ENCODE results near the gene DNTT. TPM values are rescaled to one million over a fixed set of nuclear protein-coding genes. Genes with fewer than 3 reads are reported as not detected.

The DNTT gene
- total and polyA plus RNA-seq, 2 experiments from 2014 or later, result not detected

DNA sequence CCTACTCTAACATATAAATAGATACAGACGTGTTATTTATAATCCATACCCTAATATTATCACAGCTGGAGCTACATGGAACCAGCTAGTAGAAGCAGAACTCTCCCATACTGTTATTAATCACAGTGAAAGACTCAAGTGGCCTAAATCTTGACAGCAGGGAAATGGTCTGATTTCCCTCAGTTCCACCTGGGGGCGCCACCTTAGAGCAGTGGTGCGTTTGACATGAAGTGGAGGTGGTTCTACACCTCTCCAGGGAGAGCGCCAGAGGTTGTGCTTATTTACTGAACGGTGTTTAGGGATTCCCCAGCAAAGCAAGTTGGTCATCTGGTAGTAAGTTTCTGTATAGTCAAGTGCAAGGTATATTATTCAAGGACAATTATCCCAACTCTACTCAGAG lies 17.6 kb downstream of the DNTT start:
- Histone ChIP-seq H3K27ac (ENCODE audit: low read depth) (no peak overlapping the region), H3K4me1 (ENCODE audit: insufficient read depth) (peaks cover 15% of the 10 kb centered on the region), H3K79me2 (replicated peaks; ENCODE audit: insufficient read depth) (no peaks in the 10 kb centered on the region), H3K36me3 (ENCODE audit: insufficient read depth) (no peaks in the 10 kb centered on the region), H3K4me2 (no peak overlapping the region), H2AFZ (no peak overlapping the region), H3K4me3 (no peak overlapping the region), H4K20me1 (replicated peaks; ENCODE audit: insufficient read depth) (no peaks in the 10 kb centered on the region), H3F3A (replicated peaks; ENCODE audit: low read depth) (no peaks in the 10 kb centered on the region), H3K27me3 (ENCODE audit: insufficient read depth) (no peaks in the 10 kb centered on the region), H3K9me2 (ENCODE audit: insufficient read depth) (no peaks in the 10 kb centered on the region; the same call in 1 of the 2 replicates)
- Mint-ChIP-seq H3K9me3 (no peaks in the 10 kb centered on the region), H3K36me3 (ENCODE audit: low read depth) (no peaks in the 10 kb centered on the region), H3K27ac (no peak overlapping the region), H3K4me3 (no peak overlapping the region), H3K4me1 (peaks cover 11% of the 10 kb centered on the region), H3K27me3 (ENCODE audit: insufficient read depth, low read depth, poor library complexity) (peaks cover 7% of the 10 kb centered on the region)
- ATAC-seq (peak; percentile 91), DNase-seq (ENCODE audit: low spot score) (peak; percentile 79)
- no peak for TF ChIP-seq STAT1 (IDR thresholded peaks at IDR 0.05; ENCODE audit: unreplicated experiment)
- TF ChIP-seq, protein P1, sequence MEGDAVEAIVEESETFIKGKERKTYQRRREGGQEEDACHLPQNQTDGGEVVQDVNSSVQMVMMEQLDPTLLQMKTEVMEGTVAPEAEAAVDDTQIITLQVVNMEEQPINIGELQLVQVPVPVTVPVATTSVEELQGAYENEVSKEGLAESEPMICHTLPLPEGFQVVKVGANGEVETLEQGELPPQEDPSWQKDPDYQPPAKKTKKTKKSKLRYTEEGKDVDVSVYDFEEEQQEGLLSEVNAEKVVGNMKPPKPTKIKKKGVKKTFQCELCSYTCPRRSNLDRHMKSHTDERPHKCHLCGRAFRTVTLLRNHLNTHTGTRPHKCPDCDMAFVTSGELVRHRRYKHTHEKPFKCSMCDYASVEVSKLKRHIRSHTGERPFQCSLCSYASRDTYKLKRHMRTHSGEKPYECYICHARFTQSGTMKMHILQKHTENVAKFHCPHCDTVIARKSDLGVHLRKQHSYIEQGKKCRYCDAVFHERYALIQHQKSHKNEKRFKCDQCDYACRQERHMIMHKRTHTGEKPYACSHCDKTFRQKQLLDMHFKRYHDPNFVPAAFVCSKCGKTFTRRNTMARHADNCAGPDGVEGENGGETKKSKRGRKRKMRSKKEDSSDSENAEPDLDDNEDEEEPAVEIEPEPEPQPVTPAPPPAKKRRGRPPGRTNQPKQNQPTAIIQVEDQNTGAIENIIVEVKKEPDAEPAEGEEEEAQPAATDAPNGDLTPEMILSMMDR (conservative IDR thresholded peaks at IDR 0.05; ENCODE audit: low read depth in 2 of 2), result peak; percentile 88 to 90

DNA sequence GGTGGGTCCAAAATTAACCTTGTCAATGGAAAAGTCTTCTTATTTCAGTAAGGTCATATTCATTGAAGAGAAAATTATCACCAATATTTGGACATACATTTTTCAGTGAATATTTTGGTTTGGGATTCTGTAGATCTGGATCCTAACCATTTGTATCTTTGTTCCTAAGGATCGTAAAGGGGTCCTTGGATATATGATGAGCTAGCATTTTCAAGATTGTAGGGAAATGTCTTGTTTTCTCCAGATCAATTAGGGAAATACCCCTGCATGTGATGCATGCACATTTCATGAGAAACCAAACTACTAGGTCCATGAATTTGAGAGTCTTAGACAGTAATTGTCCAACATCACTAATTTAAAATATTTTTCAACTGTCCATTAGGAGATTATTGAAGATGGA lies 18.0 kb downstream of the DNTT start:
- Histone ChIP-seq H3F3A (replicated peaks; ENCODE audit: low read depth) (no peaks in the 10 kb centered on the region), H3K79me2 (replicated peaks; ENCODE audit: insufficient read depth) (no peaks in the 10 kb centered on the region), H3K27ac (ENCODE audit: low read depth) (no peak overlapping the region), H4K20me1 (replicated peaks; ENCODE audit: insufficient read depth) (no peaks in the 10 kb centered on the region), H3K9me2 (ENCODE audit: insufficient read depth) (no peaks in the 10 kb centered on the region; the same call in 1 of the 2 replicates), H3K4me3 (no peak overlapping the region), H3K4me2 (no peak overlapping the region), H3K4me1 (ENCODE audit: insufficient read depth) (peaks cover 15% of the 10 kb centered on the region), H3K27me3 (ENCODE audit: insufficient read depth) (no peaks in the 10 kb centered on the region), H2AFZ (no peak overlapping the region), H3K36me3 (ENCODE audit: insufficient read depth) (no peaks in the 10 kb centered on the region)
- Mint-ChIP-seq H3K27ac (no peak overlapping the region), H3K27me3 (ENCODE audit: insufficient read depth, low read depth, poor library complexity) (peaks cover 7% of the 10 kb centered on the region), H3K4me3 (no peak overlapping the region), H3K4me1 (peaks cover 11% of the 10 kb centered on the region), H3K36me3 (ENCODE audit: low read depth) (no peaks in the 10 kb centered on the region), H3K9me3 (no peaks in the 10 kb centered on the region)
- no peak for DNase-seq (ENCODE audit: low spot score)
- TF ChIP-seq REST (IDR thresholded peaks at IDR 0.05; ENCODE audit: unreplicated experiment) (no peak), JUNB (IDR thresholded peaks at IDR 0.05; ENCODE audit: unreplicated experiment) (no peak), NANOG (IDR thresholded peaks at IDR 0.05; ENCODE audit: borderline replicate concordance) (no peak), EZH2 (IDR thresholded peaks at IDR 0.05; ENCODE audit: low read depth, unreplicated experiment) (no peak)
- no peak for ATAC-seq

Data from GM23338 (cell line).